Gastroesophageal sphincter (tissue), 3 donors: ENCODE results near the gene CHD9NB.

ENCODE experiments used
- EP300 ChIP-seq: sonication (generic); formaldehyde crosslinking; IDR thresholded peaks from one replicate; pipeline ENCODE4 v1.6.1; 2017; ENCODE audit warnings: antibody characterized with exemption, mild to moderate bottlenecking
- TF ChIP-seq, protein P1 (sequence below), 4 experiments: fragments of 200-600 bp in 2 of 4; fragments of 450-650 bp in 2 of 4; sonication (generic) in 1 of 4; IDR thresholded peaks; one replicate each; pipeline ENCODE4 v1.5.1; 2017 to 2019; ENCODE audit warnings: antibody characterized with exemption in 4 of 4, mild to moderate bottlenecking in 2 of 4, moderate library complexity in 2 of 4

DNA sequence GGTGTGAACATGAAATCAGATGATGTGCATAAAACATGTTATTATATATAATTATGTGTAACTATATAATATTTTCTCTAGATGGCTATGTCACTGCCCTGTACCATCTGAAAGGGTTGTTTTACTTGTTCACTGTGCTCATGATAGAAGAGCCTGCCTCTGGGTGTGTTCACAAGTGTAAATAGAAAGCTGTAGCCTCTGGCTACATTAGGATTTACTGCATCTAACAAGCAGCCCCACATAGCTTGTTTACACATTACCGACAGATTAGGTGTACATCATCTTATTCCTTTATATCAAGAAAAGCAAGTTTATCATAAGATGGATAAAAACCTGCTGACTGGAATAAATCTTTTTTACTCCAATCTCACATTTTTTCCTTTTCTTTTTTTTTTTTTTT is 48.2 kb upstream of the CHD9NB start:
- TF ChIP-seq, protein P1, sequence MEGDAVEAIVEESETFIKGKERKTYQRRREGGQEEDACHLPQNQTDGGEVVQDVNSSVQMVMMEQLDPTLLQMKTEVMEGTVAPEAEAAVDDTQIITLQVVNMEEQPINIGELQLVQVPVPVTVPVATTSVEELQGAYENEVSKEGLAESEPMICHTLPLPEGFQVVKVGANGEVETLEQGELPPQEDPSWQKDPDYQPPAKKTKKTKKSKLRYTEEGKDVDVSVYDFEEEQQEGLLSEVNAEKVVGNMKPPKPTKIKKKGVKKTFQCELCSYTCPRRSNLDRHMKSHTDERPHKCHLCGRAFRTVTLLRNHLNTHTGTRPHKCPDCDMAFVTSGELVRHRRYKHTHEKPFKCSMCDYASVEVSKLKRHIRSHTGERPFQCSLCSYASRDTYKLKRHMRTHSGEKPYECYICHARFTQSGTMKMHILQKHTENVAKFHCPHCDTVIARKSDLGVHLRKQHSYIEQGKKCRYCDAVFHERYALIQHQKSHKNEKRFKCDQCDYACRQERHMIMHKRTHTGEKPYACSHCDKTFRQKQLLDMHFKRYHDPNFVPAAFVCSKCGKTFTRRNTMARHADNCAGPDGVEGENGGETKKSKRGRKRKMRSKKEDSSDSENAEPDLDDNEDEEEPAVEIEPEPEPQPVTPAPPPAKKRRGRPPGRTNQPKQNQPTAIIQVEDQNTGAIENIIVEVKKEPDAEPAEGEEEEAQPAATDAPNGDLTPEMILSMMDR (IDR thresholded peaks at IDR 0.05): no peak
- no peak for TF ChIP-seq EP300
